Kidney (tissue), 14 donors: ENCODE data around the gene PITPNC1. TPM values are rescaled to one million over a fixed set of nuclear protein-coding genes. Genes with fewer than 3 reads are reported as not detected.

ENCODE experiments used
- DNase-seq, 5 donors: peaks; one replicate each; pipeline ENCODE4 v3.0.0-alpha.2; 2013 to 2020
- FAIRE-seq: peaks from 2 replicates; lab custom pipeline; 2012; peaks lifted over from hg19 to GRCh38; lab: Jason Lieb, UNC
- H3K27ac ChIP-seq, 2 donors: one replicate each; pipeline ENCODE4 v1.7.0; 2013; ENCODE audit warnings: low read depth in 2 of 2, low read length in 2 of 2, inconsistent platforms in 1 of 2
- H3K27me3 ChIP-seq: one replicate; pipeline ENCODE4 v1.7.1; 2013; ENCODE audit warnings: low read length, inconsistent platforms; ENCODE audit not compliant: control insufficient read depth, insufficient read depth
- H3K36me3 ChIP-seq, 3 donors: one replicate each; pipeline versions ENCODE4 v1.7.0 to v1.7.1; 2013; ENCODE audit warnings: low read length in 3 of 3, control low read depth in 1 of 3, inconsistent platforms in 1 of 3; ENCODE audit not compliant: insufficient read depth in 3 of 3, control insufficient read depth in 2 of 3
- H3K4me1 ChIP-seq, 3 donors: one replicate each; pipeline versions ENCODE4 v1.7.0 to v1.7.1; 2013; ENCODE audit warnings: low read length in 3 of 3, inconsistent platforms in 1 of 3, low read depth in 1 of 3; ENCODE audit not compliant: control insufficient read depth in 2 of 3, insufficient read depth in 2 of 3
- H3K4me3 ChIP-seq, 3 donors: one replicate each; pipeline versions ENCODE4 v1.7.0 to v1.8.1; 2013; ENCODE audit warnings: low read length in 3 of 3, control low read depth in 1 of 3, inconsistent platforms in 1 of 3
- H3K9ac ChIP-seq, 3 donors: one replicate each; pipeline versions ENCODE4 v1.7.0 to v1.7.1; 2013; ENCODE audit warnings: low read length in 3 of 3, control low read depth in 1 of 3, inconsistent platforms in 1 of 3
- H3K9me3 ChIP-seq, 3 donors: one replicate each; pipeline versions ENCODE4 v1.7.0 to v1.7.1; 2013; ENCODE audit warnings: low read length in 3 of 3, control low read depth in 1 of 3, inconsistent platforms in 1 of 3; ENCODE audit not compliant: control insufficient read depth in 2 of 3, insufficient read depth in 1 of 3
- CTCF ChIP-seq: IDR thresholded peaks from 3 replicates; pipeline ENCODE4 v1.5.1; 2012; ENCODE audit warnings: mild to moderate bottlenecking, moderate library complexity, borderline replicate concordance; ENCODE audit not compliant: insufficient read depth; ENCODE audit errors: extremely low read depth
- intact Hi-C: fragments of 100-400 bp; cut with DNase I; formaldehyde crosslinking; loops from one replicate; pipeline ENCODE4 v1.11.1; 2022
- polyA plus RNA-seq: library from polyadenylated mRNA; stranded (reverse); fragments of 350-450 nt; fragmentation: Illumina TruSeq; extraction: RNeasy Lipid Tissue Mini Kit (QIAGEN cat#74804); gene quantifications from one replicate; pipeline ENCODE4 v1.2.3, GENCODE V29; 2014; ENCODE audit warnings: low read depth, low replicate concordance; ENCODE audit not compliant: insufficient read depth
- total RNA-seq: library from RNA; stranded (reverse); fragmentation: NEBNext Ultra II Directional; extraction: Animal tissue kit (Norgen Biotek cat#: 25700); gene quantifications from one replicate; pipeline ENCODE4 v1.2.1, GENCODE V29; 2021
- donor health status: control.
- donor health status: control.
- donor health status: control.
- donor health status: control.
- donor health status: control.
- donor health status: DM: yes; HTN: yes; CAD: no.
- donor health status: Normal renal cell carcinoma (clear cell type).

The PITPNC1 gene
- total and polyA plus RNA-seq, 2 donors from 2014 or later, result 14.2 to 41.3 TPM

- no peak overlapping the region for H3K9ac ChIP-seq
- H3K4me3 ChIP-seq, result no peak overlapping the region
- intact Hi-C loops, result no loop called here
- H3K36me3 ChIP-seq, result no peaks in the 10 kb centered on the region
- no peaks in the 10 kb centered on the region for H3K27me3 ChIP-seq
- no peak for TF ChIP-seq CTCF
- no peak for FAIRE-seq
- peaks cover 2 to 5% (median 3%) of the 10 kb centered on the region in 3 donors for H3K9me3 ChIP-seq
- no peaks in the 10 kb centered on the region for H3K4me1 ChIP-seq
- H3K27ac ChIP-seq, result no peak overlapping the region
- no peak for DNase-seq
Measured at GRCh38 chr17:67456103-67456502, 79.0 kb downstream of the PITPNC1 start.

GRCh38 chr17:67456889-67457288 is 79.8 kb downstream of the PITPNC1 start:
- intact Hi-C loops, result no loop called here
- no peak overlapping the region for H3K27ac ChIP-seq
- no peak overlapping the region for H3K4me3 ChIP-seq
- TF ChIP-seq CTCF, result no peak
- H3K36me3 ChIP-seq, result no peaks in the 10 kb centered on the region
- DNase-seq (no peak), FAIRE-seq (no peak)
- H3K9me3 ChIP-seq, result peaks cover 2 to 5% (median 3%) of the 10 kb centered on the region in 3 donors
- no peak overlapping the region for H3K9ac ChIP-seq
- H3K4me1 ChIP-seq, result no peaks in the 10 kb centered on the region
- no peaks in the 10 kb centered on the region for H3K27me3 ChIP-seq

- no peak for TF ChIP-seq CTCF
- H3K9me3 ChIP-seq, result peaks cover 2 to 5% (median 3%) of the 10 kb centered on the region in 3 donors
- intact Hi-C loops, result no loop called here
- no peaks in the 10 kb centered on the region for H3K27me3 ChIP-seq
- DNase-seq (no peak), FAIRE-seq (no peak)
- H3K27ac ChIP-seq, result no peak overlapping the region
- no peaks in the 10 kb centered on the region for H3K36me3 ChIP-seq
- H3K4me3 ChIP-seq, result no peak overlapping the region
- H3K4me1 ChIP-seq, result no peaks in the 10 kb centered on the region
- no peak overlapping the region for H3K9ac ChIP-seq
Measured at GRCh38 chr17:67458203-67458602, 81.1 kb downstream of the PITPNC1 start.

GRCh38 chr17:67459985-67460384 is 82.9 kb downstream of the PITPNC1 start:
- TF ChIP-seq CTCF, result no peak
- H3K9ac ChIP-seq, result no peak overlapping the region
- no peak for FAIRE-seq
- H3K9me3 ChIP-seq, result peaks cover 2 to 5% (median 3%) of the 10 kb centered on the region in 3 donors
- intact Hi-C loops, result no loop called here
- no peak overlapping the region for H3K4me3 ChIP-seq
- no peaks in the 10 kb centered on the region for H3K4me1 ChIP-seq
- no peak overlapping the region for H3K27ac ChIP-seq
- no peak for DNase-seq
- H3K27me3 ChIP-seq, result no peaks in the 10 kb centered on the region
- no peaks in the 10 kb centered on the region for H3K36me3 ChIP-seq
